ENCODE data around the gene MTX1. TPM values are rescaled to one million over a fixed set of nuclear protein-coding genes. Genes with fewer than 3 reads are reported as not detected.

MTX1 gene
- total and polyA plus RNA-seq, 12 donors, result 26.7 to 111 (median 45.9) TPM

- H3K4me3 ChIP-seq, result peak within 1 kb of the TSS; percentile 42 to 88 (median 66)
- peak within 1 kb of the TSS; percentile 90 to 99 (median 97) for H3K27ac ChIP-seq
- H3K4me1 ChIP-seq (replicated peaks in 1 of 2), result peaks cover 22 to 36% of the 10 kb centered on the region in 2 donors
- H3K27me3 ChIP-seq, result no peaks in the 10 kb centered on the region
- peak; percentile 32 to 46 for TF ChIP-seq POLR2A (IDR thresholded peaks at IDR 0.05)
- TF ChIP-seq, protein P1, sequence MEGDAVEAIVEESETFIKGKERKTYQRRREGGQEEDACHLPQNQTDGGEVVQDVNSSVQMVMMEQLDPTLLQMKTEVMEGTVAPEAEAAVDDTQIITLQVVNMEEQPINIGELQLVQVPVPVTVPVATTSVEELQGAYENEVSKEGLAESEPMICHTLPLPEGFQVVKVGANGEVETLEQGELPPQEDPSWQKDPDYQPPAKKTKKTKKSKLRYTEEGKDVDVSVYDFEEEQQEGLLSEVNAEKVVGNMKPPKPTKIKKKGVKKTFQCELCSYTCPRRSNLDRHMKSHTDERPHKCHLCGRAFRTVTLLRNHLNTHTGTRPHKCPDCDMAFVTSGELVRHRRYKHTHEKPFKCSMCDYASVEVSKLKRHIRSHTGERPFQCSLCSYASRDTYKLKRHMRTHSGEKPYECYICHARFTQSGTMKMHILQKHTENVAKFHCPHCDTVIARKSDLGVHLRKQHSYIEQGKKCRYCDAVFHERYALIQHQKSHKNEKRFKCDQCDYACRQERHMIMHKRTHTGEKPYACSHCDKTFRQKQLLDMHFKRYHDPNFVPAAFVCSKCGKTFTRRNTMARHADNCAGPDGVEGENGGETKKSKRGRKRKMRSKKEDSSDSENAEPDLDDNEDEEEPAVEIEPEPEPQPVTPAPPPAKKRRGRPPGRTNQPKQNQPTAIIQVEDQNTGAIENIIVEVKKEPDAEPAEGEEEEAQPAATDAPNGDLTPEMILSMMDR (IDR thresholded peaks at IDR 0.05), result peak in 1 of 6 experiments; percentile 32
- 0 to 8% (median 1%) methylated on average over 9 to 54 of the region's 54 CpGs for WGBS, 4 donors
- peak; percentile 88 to 94 (median 91) for DNase-seq
- H3K36me3 ChIP-seq (replicated peaks in 1 of 2), result peaks cover 0 to 29% of the 10 kb centered on the region in 2 donors
- intact Hi-C loops (cut with DNase I), result no loop called here
- no peaks in the 10 kb centered on the region for H3K9me3 ChIP-seq (replicated peaks in 1 of 3)
Measured at GRCh38 chr1:155255243-155256007, 46.9 kb downstream of the MTX1 start, which contains the start of gene ENTREP3. Gene ENTREP3, minus strand, starts transcription at chr1:155255483. Its CDS starts 606 bp downstream, at chr1:155254877.

DNA sequence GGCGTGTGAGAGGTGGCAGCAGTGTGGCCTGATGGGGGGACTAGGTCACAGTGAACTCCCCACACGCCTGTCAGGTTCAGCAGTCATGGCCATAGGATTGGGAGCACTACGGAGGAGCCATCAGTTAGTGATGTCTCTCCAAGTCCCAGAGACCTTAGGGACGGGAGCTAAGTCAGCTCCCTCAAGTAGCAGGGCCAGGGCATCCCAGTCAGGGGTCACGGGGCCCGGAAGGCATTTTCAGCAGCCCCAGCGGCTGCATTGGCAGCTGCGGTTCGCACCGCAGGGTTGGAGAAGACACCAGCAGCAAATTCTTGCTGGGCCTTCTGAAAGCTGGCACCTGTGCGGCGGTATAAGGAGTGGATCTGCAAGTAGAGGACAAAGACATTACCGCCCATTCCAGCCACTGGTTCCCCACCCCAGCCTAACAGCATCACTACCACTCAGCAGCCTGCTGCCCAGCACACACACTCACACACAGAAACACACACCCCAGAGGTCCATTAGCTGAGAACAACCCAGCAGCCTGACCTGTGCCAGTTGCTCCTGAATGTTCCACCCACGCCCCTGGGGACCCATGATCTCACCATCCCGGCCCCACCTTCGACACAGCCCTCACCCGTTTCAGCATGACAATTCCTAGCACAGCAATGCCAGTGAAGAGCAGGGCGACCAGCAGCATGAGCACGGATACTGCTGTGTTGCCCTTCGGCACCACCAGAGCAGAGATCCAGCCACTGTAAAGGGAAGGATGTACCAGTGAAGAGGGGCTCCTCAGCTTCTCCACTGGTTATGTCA, 47.8 kb downstream of the MTX1 start:
- 77 to 90% (median 77%) methylated on average over 7 to 20 of the region's 20 CpGs for WGBS, 4 donors
- Histone ChIP-seq H3K27ac (peak overlapping the region; percentile 90 to 99 (median 97)), H3K4me1 (replicated peaks in 1 of 2) (peaks cover 21 to 36% of the 10 kb centered on the region in 2 donors), H3K9me3 (replicated peaks in 1 of 3) (no peaks in the 10 kb centered on the region), H3K4me3 (peak overlapping the region in 3 of 4 donors; percentile 42 to 88 (median 69)), H3K36me3 (replicated peaks in 1 of 2) (peaks cover 0 to 32% of the 10 kb centered on the region in 2 donors), H3K27me3 (no peaks in the 10 kb centered on the region)
- DNase-seq, result no peak
- intact Hi-C loops (cut with DNase I), result no loop called here
- TF ChIP-seq POLR2A (IDR thresholded peaks at IDR 0.05), result no peak
- TF ChIP-seq, protein P1 (IDR thresholded peaks at IDR 0.05), result no peak

DNA sequence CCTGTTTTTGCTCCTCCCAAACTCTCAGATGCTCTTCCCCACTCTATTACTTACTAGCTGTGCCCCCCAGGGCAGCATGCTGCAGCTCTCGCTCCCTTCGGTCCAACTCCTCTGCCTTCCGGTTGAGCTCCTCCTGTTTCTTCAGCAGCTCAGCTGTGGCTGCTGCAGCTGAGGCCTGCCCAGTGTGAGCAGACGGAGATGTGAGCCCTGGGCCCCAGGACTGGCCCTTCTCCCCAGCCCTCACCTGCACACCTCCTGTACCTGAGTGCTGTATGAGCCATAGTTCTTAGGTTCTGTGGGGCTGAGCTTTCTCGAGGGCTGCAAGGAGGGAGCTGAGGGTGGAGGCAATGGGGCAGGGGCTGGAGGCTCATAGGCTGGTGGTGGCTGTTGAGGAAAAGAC, 51.8 kb downstream of the MTX1 start:
- 89 to 96% (median 93%) methylated on average over 3 to 5 of the region's 5 CpGs for whole genome bisulfite sequencing, 4 donors
- Histone ChIP-seq H3K27ac (no peak overlapping the region), H3K27me3 (no peaks in the 10 kb centered on the region), H3K36me3 (replicated peaks in 1 of 2) (peaks cover 0 to 58% of the 10 kb centered on the region in 2 donors), H3K9me3 (replicated peaks in 1 of 3) (no peaks in the 10 kb centered on the region), H3K4me3 (no peak overlapping the region), H3K4me1 (replicated peaks in 1 of 2) (peaks cover 13 to 22% of the 10 kb centered on the region in 2 donors)
- TF ChIP-seq, protein P1 (IDR thresholded peaks at IDR 0.05), result no peak
- no peak for TF ChIP-seq POLR2A (IDR thresholded peaks at IDR 0.05)
- no peak for DNase-seq
- intact Hi-C loops (cut with DNase I), result loop anchor here in 1 of 2 donors (5.0 kb wide), 1 partner anchor 47 kb away; the partner anchor contains the start of gene FDPS

DNA sequence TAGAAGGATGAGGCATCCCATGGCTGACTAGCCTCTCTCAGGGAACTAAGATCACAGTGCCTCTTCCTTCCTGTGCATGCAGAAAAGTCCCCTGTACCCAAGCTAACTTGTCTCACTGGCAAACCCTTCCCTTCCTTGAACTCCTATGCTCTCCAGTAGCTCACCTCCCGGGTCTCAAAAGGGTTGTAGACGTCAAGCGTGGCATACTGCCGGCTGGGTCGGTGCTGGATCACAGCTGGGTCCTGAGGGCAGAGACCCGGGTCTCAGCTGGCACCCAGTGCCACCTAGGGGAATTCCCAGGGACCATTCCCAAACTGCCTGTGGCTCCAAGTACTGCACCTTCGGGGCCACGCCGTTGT, 53.0 kb downstream of the MTX1 start:
- 0 to 1% (median 0%) methylated on average over 6 to 9 of the region's 9 CpGs; no CpG with 5 or more reads in 1 of the 4 donors for WGBS, 4 donors
- H3K27ac ChIP-seq, result peak overlapping the region in 4 of 5 donors; percentile 60 to 90 (median 82)
- no peak for TF ChIP-seq POLR2A (IDR thresholded peaks at IDR 0.05)
- TF ChIP-seq, protein P1 (IDR thresholded peaks at IDR 0.05), result peak in 1 of 6 experiments; percentile 13
- H3K4me1 ChIP-seq (replicated peaks in 1 of 2), result peaks cover 13 to 16% of the 10 kb centered on the region in 2 donors
- peaks cover 0 to 70% of the 10 kb centered on the region in 2 donors for H3K36me3 ChIP-seq (replicated peaks in 1 of 2)
- intact Hi-C loops (cut with DNase I), result loop anchor here in 1 of 2 donors (5.0 kb wide), 1 partner anchor 46 kb away; the partner anchor contains the start of gene FDPS
- H3K9me3 ChIP-seq (replicated peaks in 1 of 3), result no peaks in the 10 kb centered on the region
- no peaks in the 10 kb centered on the region for H3K27me3 ChIP-seq
- no peak for DNase-seq
- peak overlapping the region; percentile 36 to 80 (median 70) for H3K4me3 ChIP-seq

Data from adrenal gland (tissue), 12 donors.